Putamen (tissue), 1 donor: Measurements from ENCODE around the gene ERC2.

Source experiments
- DNase-seq: peaks from one replicate; pipeline ENCODE4 v3.0.0-alpha.2; 2016; ENCODE audit warnings: low spot score

ERC2 gene

DNA sequence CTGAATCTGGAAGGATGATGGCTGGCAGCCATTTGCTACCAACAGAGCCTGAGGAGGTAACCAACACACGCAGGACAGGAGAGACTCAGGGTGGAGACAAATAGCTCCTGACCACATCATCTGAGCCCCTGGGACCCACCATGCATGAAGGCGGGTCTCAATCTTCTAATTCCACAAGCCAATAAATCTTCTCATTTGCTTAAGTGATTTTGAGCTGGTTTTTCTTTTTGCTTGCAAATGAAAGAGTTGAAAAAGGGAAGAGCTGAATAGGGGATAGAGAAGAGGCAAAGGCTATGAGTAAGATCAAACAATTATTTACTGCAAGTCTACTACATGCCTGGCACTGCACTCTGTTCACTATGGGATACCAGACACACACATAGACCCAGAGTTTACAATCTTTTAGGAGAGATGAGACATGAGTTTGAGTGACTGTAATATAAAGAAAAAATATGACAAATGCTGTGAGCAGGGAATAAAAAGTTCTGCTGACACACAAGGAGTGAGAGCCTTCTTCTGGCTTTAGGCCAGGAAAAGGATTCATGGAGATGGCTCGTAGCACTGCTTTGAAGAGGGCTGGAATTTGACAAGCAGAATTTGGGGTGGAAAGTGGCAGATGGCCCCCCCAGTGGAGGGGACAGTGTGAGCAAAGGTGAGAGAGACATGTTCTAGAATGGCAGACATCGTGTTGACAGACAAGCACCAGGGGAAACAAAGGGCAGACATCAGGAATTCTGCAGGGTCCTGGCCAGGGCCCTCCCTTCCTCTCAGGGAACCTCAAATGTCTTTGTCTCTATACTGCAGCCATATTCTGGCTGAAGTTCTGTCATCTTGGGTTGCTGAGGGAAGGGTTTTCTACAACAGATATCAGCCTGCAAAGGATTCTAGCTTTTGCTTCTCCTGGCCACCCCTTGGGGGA lies 911.4 kb downstream of the ERC2 start:
- DNase-seq, result no peak

DNA sequence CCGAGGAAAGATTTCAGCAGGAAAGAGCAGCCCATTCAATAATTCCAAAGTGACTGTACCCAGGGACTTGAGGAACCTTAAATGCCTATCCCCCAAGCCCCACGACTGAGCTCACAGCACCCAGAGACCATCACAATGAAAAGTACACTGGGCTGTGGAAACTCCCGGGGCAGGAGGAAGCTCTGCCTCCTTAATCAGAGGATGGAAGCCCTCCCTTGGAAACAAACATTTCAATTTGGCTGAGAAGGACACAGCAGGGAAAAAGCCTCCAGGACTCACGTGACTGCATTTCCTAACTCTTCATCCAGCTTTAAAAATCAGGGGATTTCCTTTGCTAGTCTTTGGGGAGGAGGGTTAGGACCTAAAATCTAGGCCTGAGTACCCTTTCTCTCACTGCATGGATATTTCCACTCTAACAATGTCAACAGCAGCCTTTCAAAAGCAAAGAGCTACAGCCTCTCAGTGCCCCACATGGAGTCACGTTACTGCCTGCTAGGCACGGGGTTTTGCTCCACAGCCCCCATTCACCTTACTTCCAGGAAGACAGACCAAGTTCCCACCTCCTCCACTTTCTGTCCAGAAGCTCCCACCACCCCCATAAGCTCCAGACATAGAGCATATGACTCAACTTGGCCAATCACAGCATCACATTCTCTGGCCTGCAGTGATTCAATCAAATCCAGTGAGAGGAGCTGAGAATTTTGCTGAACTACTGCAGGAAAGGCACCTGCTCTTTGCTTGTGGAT lies 912.2 kb downstream of the ERC2 start:
- DNase-seq, result no peak

DNA sequence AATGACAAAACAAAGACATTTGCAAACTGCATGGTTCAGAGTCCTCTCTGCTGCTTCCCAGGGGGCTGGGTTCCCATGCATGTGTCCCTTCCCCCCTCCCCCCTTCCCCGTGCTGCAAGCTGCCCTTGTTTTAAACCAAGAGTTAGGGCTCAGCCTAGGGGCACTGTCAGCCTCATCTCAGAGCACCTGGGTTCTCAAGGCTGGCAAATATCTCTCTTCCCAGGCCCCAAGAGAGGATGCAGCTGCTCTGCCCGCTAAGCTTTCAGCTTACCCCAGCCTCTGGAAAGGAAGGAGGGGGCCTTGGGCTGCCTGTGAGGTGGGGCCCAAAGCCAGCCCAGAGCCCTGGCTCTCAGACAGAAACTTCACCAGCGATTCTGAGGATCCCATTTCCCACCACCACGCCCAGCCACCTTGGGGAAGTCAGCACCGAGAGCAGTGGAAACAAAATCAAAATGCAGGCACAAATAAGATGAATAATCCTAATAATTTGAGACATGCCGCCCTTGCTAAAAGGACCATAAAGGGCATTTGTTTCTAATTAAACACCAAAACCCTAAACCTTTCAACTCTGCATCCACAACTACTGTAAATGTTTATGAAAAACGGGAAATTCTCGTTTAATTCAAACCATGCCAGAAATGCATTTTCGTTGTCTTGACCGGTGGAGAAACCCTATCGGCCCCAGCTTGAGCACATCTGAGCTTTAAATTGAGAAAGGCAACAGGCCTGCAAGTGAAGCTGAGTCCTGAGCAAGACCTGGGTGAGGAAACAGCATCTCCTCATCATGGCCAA lies 913.4 kb downstream of the ERC2 start:
- DNase-seq, result no peak

DNA sequence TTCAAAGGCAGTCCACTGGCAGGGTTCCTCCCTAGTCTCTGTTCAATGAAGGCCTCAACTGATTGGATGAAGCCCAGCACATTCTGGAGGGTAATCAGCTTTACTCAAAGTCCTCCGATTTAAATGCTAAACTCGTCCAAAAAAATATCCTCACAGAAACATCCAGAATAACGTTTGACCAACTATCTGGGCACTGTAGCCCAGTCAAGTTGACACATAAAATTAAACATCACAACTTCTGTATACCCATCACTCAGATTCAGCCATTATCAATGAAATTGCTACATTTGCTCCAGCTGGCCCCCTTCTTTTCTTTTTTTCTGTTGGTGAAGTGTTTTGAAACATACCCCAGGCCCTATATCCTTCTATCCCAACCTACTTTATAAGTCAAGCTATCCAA lies 916.6 kb downstream of the ERC2 start:
- DNase-seq, result no peak

DNA sequence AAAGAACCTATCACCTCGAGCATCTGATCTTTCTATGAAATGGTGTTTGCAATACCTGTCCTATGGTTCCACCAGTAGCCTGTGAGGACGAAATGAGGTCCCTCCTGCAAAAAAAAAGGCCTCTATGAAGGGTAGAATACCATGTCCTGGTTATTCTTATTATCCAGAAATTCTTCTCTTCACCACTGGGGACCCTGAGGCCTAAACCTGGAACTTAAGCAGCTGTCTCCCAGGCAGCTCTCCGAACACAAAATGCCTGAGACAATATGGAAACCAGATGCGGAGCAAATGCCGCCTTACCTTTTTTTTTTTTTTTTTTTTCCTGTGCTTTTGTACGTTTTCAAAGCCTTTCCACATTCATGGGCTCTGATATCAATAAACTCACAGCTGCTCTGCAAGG lies 919.1 kb downstream of the ERC2 start:
- DNase-seq, result no peak

DNA sequence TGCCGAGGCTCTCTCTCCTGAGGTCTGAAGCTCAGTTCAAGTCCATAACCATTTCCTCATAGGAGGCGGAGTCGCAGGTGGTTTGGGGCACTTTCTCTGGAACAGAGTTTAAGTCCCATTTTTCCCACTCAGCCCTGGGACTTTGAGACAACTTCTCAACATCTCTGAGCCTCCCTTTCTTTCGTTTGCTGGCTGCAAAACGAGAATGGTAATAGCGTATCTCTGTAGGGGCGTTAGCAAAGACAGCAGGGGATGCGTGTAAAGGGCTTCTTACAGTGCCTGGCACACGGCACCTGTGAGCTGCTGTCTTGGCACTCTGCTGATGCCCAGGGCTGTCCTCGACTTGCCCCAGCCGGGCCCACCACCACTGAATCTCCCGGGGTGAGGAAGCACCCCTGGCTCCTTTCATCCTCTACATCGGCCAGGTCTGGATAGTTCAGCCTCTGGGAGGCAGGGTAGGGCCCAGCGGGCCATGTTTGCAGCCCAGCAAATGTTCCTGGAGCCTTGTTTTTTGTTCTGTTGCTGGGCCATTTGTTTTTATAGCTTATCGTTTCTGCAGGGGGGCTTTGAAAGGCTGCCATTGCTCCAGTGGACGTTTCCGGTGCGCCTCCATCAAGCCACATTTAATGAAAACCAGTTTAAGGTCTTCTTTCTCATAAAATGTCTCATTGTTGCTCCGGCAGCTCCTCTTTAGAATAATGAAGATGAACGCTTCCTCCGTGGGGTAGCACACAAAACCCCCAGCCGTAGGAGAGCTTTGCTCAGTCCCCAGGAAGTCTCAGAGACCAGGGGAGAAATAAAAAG lies 921.2 kb downstream of the ERC2 start:
- no peak for DNase-seq

DNA sequence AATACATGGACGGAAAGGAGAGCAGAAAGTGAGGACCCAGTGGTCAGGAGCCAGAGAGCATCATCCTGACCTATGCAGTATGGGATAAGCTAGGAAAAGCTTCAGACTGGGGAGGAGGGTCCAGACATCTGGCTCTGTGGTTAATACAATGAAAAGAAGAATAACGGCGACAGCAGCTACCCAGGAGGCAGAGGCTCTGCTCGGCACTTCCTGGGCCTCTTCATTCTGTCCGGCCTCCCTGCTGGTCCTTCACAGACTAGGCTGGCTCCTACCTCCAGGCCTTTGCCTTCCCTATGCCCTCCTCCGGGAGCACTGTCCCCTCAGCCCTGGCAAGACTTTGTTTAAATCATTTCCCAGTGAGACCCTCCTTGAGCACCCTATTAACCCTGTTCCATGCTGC lies 922.3 kb downstream of the ERC2 start:
- no peak for DNase-seq

DNA sequence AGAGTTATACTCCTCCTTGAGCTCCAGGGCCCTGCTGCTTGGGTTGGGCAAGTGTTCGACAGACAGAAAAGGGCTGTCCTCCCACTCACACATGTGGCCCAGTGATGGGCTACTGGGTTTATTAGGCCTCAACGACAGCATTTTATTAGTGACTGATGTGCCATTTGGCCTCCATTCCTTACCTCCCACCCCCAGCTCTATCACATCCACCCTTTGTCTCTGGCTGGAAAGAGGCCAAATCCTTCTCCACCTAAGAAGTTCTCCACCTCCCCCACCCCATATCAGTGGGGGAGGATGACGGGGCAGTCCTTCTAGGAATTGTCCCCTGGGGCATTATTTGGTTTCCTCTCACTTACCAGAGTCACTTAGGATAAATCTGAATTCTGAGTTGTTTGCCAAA lies 924.0 kb downstream of the ERC2 start:
- no peak for DNase-seq

DNA sequence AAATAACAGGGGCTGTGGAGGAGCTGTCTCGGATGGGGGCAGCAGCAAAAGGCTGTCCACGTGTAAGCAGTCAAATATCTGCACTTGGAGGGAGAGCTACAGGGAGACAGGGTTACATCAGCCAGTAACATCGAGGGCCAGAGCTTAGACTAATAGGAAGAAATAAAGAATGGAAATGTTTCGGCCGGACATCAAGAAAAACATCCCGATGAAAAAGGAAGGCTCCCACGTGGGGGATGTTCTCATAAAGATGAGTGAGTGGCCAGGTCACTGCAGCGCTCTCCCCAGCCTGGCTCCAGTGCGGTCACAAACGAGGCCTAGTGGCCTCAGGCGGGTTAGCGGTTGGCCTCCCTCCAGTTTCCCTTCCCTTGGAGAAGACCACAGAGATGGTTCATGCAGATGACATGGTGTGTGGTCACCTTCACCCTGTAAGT lies 925.1 kb downstream of the ERC2 start:
- DNase-seq, result no peak

DNA sequence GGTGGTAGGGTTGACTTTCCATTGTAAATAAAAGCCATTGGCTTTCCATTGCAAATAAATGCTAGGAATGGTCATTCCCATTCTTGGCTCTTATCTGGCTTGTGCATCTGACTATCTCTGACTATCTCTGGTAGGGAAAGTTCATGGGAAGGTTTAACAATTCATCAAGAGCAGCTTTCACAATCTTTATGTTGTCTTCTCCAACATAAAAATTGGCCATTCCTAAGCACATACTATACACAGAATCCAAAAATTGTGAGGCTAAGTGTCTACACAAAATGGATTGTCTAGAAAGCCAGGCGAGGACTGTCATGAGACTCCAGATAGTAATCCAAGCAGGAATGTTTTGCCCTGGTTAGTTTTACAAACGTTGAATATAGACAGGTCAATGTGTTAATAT lies 926.8 kb downstream of the ERC2 start:
- no peak for DNase-seq

DNA sequence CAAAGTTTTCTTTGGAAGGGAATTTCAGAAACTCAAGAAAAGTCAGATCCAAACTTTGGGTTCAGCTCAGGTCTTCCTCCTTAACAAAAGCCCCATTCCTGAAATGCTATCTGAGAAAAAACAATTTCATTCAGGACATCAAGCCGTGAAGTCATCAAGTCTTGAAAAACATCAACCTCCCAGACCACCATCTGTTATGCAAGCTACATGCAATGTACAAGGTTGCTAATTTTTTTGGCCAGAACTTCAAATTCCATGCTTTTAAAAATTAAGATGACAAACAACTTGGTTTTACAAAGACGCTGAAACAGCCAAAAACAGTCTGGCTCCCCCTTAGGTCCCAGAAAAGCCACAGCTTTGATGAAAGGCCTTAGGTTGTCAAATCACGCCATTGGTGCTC lies 927.3 kb downstream of the ERC2 start:
- DNase-seq, result no peak

DNA sequence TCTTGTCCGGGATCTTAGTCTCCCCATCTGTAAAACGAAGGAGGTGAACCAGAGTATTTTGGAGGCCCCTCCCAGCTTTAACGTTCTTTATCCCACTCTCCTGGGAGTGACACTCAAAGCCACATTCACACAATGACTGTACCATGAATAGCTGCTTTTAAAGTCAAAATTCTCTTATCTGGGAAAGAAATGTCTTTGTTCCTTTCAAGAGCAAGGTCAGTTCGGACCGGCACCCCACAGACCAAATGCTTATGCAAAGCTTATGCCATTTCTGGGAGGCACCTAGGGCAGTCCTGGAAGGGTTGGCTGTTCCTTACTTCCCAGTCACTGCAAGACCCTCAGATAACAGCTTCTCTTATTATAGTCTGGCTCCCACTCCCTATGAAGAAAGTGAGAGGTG lies 927.7 kb downstream of the ERC2 start:
- no peak for DNase-seq

DNA sequence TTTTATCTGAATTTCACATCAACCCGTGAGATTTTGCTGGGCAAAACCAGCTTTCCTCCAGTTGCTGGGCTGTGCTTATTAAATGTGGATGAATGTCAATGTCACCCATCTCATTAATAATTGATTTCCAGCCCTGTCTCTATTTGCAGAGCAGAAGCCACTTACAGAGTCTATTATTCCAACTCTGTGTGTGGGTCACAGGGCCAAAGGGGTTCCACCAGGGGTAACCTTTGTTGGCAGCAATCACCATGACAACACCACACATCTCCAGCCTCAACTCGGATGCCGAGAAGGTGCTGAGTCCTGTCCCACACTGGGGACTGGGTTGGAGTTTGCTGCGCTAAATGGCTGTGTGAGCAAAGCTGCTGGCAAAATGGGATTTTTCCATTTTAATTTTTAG lies 930.1 kb downstream of the ERC2 start:
- DNase-seq, result no peak

DNA sequence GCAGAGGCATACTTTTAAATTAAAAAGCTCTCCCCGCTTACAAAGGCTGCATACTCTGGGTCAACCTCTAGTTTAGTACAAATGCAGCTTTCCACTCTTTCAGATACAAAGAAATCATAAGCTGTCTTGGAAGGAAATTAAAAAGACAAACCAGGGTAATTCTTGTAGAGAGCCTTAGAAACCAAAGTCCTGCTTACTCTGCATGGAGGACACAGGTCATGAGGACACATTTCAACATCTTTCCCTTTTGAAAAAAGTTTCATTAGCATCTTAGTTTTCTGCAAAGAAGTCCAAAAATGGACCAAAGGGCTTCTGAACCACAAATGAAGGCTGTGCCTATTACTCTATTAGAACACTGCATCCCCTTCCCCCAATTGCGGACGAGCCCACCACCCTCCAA lies 930.7 kb downstream of the ERC2 start:
- DNase-seq, result no peak

DNA sequence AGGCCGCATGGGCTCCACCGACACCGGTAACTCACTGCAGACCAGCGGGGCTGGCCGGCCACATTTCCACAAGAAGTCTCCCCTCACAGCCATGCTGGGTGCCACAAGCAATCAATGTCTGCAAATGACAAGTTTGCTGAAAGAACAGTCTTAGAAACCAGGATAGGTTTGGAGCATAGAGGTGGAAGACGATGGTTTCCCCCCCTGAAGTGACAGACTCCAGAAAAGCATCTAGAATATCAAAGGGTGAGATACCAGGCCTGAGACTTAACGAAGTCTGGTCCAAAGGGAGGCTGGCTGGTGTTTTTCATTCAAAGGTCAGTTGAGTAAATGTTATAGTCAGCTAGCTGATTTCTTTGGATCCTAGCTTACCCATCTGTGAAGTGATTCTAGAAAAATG lies 931.1 kb downstream of the ERC2 start:
- DNase-seq, result no peak

DNA sequence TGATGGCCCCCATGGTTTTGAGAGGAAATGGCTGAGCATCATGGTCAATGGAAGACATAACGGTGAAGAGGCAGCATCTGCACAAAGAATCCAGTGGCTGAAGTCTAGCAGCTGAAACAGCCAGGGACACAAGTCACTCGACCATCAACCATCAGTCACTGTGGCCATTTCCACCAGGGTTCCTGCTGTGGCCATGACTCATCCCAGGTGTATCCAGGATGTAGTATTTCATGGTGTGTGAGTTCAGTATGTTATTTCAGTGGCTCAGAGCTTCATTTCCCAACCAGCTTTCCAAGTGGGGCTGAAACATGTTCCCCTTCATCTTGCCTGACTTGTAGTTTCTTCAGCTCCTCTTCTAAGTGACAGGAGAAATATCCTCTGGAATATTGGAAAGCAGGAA lies 933.4 kb downstream of the ERC2 start:
- no peak for DNase-seq

DNA sequence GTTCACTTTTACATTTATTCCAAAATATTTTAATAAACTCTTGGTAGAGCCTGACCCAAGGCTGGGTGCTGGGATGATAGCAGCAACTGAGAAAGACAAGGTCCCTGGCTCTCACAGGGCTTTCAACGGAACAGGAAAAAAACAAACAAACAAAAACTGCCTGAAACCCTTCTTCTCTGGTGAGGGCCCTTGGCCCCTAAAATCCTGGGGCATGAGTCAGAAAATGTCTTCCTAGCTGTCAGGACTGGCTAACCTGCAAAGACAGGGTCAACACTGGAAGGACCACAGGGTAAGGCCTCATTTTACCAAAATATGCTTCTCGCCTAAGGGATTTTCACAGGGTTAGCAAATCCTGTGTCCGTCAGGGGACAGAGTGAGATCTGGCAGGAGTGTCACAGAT lies 935.5 kb downstream of the ERC2 start:
- DNase-seq, result no peak

DNA sequence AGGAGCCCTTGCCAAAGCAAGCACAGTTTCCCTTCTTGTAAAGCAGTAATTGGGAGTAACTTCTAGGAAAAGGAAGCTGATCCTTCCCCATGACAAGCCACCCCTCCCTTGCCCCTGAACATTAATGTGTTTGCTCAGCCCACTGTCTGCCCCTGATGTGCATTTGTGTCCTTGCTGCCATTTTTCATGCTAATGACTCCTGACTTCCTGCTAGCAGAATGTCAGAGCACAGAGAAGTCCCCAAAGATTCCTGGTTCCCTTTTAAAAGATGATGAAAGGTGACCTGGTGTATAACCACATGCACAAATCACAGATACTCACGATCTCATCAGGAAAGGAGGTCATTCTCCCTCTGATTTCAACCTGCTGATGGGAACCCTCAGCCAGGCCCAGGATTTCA lies 936.9 kb downstream of the ERC2 start:
- DNase-seq, result no peak

DNA sequence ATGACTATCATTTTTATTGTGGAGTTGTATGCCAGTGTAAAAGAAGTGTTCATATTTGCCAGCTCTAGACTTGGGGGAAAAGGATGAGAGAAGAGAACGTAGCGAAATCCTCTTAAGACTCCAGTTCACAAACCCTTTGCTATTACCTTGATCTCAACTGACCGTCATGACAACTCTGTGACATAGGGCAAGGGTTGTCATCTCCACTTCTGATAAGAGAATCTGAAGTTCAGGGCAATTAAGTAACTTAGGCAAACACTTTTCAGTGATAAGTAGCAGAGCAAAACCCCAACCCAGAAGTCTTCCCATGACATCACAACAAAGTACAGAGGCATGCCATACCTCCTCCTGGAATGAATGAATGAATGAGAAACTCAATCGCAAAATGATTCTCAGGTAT lies 940.9 kb downstream of the ERC2 start:
- DNase-seq, result no peak

DNA sequence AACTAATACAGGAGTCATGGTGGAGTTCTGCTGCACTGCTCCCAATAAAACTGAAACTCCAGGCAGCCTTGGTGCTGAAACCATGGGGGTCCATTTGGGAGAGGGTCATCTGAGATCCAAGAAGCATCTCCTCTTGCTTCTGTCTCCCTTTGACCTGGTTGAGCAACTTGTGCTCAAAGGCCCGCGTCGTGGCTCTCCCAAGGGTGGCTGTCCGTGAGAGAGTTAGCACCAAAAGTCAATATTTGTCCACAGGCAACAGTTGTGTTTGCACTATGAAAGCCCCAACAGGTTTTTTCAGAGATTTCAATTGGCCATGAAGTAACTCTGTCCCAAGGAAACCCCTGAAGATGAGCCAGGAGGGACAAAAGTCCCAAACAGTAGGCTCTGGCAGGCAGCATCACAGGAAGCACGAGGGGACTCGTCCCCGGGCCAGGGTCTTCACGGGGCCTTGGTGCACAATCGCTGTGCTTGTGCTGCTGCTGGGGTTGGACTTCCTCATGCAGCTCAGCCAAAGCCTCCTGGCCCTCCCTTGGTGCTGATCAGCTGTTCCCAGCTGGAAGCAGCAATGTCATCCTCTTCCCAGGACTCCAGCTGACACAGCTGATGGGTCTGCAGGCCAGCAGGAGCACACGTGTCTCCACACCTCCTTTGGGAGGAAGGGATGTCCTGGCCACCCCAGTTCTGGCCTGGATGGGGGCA lies 941.8 kb downstream of the ERC2 start:
- DNase-seq, result no peak

DNA sequence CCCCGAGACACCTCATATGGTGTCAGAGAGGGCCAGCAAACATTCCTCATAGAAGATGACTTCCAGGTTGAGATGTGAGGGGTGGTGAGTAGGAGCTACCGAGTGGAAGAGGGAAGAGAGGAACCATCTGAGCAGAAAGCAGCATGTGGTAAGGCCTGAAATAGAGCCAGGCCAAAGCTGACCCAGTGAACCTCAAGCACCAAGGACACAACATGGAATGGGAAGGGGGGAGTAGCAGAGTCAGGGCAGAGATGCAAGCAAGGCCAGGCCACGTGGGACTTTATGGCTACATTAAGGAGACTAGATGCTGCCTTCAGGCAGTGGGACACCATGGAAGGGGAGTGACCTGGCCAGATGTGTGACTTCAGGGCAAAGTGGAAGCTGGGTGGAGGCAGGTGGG lies 942.8 kb downstream of the ERC2 start:
- no peak for DNase-seq
